IMR-90 (cell line): ENCODE results near the gene NEURL2. TPM values are rescaled to one million over a fixed set of nuclear protein-coding genes. Genes with fewer than 3 reads are reported as not detected.

ENCODE experiments used
- ATAC-seq: fragments of 200-7000 bp; cut with Tn5 transposase; 2 replicates; pipeline ENCODE4 v1.9.1; 2020; ENCODE audit warnings: low read depth, mild to moderate bottlenecking, moderate library complexity
- BruUV-seq: library from RNA; stranded (reverse); fragments of 400-500 nt; replicated peaks from 2 replicates; lab custom pipeline; 2021; lab: Mats Ljungman, UMichigan
- CTCF ChIA-PET: fragments of 300-600 bp; formaldehyde crosslinking; extraction: SDS; loops from one replicate; lab custom pipeline; 2021; ENCODE audit warnings: antibody characterized with exemption; lab: Yijun Ruan, JAX
- POLR2A ChIA-PET: fragments of 300-600 bp; sonication (Branson Sonifier 250); formaldehyde crosslinking; loops from one replicate; lab custom pipeline; 2022; ENCODE audit warnings: antibody characterized with exemption; ENCODE audit not compliant: unreplicated experiment; lab: Charles Lee
- DNase-seq: peaks from one replicate; pipeline ENCODE4 v3.0.0; 2013
- H2AFZ ChIP-seq: replicated peaks from 2 replicates; pipeline ENCODE3; 2013; ENCODE audit warnings: low read length, mild to moderate bottlenecking; ENCODE audit not compliant: poor library complexity
- H2AK5ac ChIP-seq: 2 replicates; pipeline ENCODE4 v1.6.1; 2013; ENCODE audit warnings: low read depth, low read length, inconsistent platforms
- H2AK9ac ChIP-seq: replicated peaks from 2 replicates; pipeline ENCODE3; 2013; ENCODE audit warnings: mild to moderate bottlenecking, low read depth, low read length, moderate library complexity; ENCODE audit not compliant: poor library complexity
- H2BK120ac ChIP-seq: 2 replicates; pipeline ENCODE4 v1.6.1; 2013; ENCODE audit warnings: low read depth, low read length, inconsistent platforms
- H2BK15ac ChIP-seq: 3 replicates; pipeline ENCODE4 v1.6.1; 2013; ENCODE audit warnings: low read depth, low read length, inconsistent platforms
- H2BK20ac ChIP-seq: 2 replicates; pipeline ENCODE4 v1.6.1; 2013; ENCODE audit warnings: low read depth, mild to moderate bottlenecking, inconsistent platforms, low read length, moderate library complexity
- H2BK5ac ChIP-seq: 2 replicates; pipeline ENCODE4 v1.6.1; 2013; ENCODE audit warnings: mild to moderate bottlenecking, low read depth, low read length, inconsistent platforms; ENCODE audit not compliant: poor library complexity, severe bottlenecking
- H3K14ac ChIP-seq: replicated peaks from 2 replicates; pipeline ENCODE4 v1.6.1; 2013; ENCODE audit warnings: low read depth, low read length, inconsistent platforms
- H3K18ac ChIP-seq: 2 replicates; pipeline ENCODE4 v1.6.1; 2013; ENCODE audit warnings: low read depth, low read length, control low read depth
- H3K23ac ChIP-seq: 2 replicates; pipeline ENCODE4 v1.6.1; 2013; ENCODE audit warnings: low read depth, low read length, inconsistent platforms
- H3K27ac ChIP-seq: 2 replicates; pipeline ENCODE4 v1.5.1; 2013; ENCODE audit warnings: mild to moderate bottlenecking, control low read depth, low read length; ENCODE audit not compliant: insufficient read depth
- H3K27me3 ChIP-seq: 2 replicates; pipeline ENCODE4 v1.6.1; 2013; ENCODE audit warnings: low read length; ENCODE audit not compliant: control insufficient read depth, insufficient read depth
- H3K36me3 ChIP-seq: 2 replicates; pipeline ENCODE4 v1.6.1; 2013; ENCODE audit warnings: low read length, mixed read lengths; ENCODE audit not compliant: control insufficient read depth, insufficient read depth
- H3K4ac ChIP-seq: 2 replicates; pipeline ENCODE4 v1.6.1; 2013; ENCODE audit warnings: low read depth, low read length, inconsistent platforms
- H3K4me1 ChIP-seq: 2 replicates; pipeline ENCODE4 v1.6.1; 2013; ENCODE audit warnings: low read length, mixed read lengths; ENCODE audit not compliant: control insufficient read depth, insufficient read depth
- H3K4me2 ChIP-seq: 2 replicates; pipeline ENCODE4 v1.6.1; 2013; ENCODE audit warnings: low read depth, mild to moderate bottlenecking, control low read depth, low read length, moderate library complexity
- H3K4me3 ChIP-seq: 2 replicates; pipeline ENCODE4 v1.5.1; 2013; ENCODE audit warnings: low read depth, mild to moderate bottlenecking, control low read depth, low read length, moderate library complexity; ENCODE audit not compliant: insufficient read depth
- H3K56ac ChIP-seq: 2 replicates; pipeline ENCODE4 v1.6.1; 2013; ENCODE audit warnings: low read length, inconsistent platforms; ENCODE audit not compliant: insufficient read depth; ENCODE audit errors: extremely low read depth
- H3K79me1 ChIP-seq, 2 experiments: 2 replicates each; pipeline ENCODE4 v1.6.1; 2013; ENCODE audit warnings: low read length in 2 of 2, inconsistent platforms in 1 of 2, low read depth in 1 of 2
- H3K9ac ChIP-seq: 2 replicates; pipeline ENCODE4 v1.6.1; 2013; ENCODE audit warnings: low read depth, low read length, control low read depth
- H3K9me1 ChIP-seq: 2 replicates; pipeline ENCODE4 v1.6.1; 2013; ENCODE audit warnings: low read length, inconsistent platforms; ENCODE audit not compliant: insufficient read depth
- H3K9me3 ChIP-seq: 2 replicates; pipeline ENCODE4 v1.6.1; 2013; ENCODE audit warnings: low read length; ENCODE audit not compliant: control insufficient read depth, insufficient read depth
- H4K20me1 ChIP-seq: 2 replicates; pipeline ENCODE4 v1.6.1; 2013; ENCODE audit warnings: low read length, inconsistent platforms; ENCODE audit not compliant: insufficient read depth
- H4K5ac ChIP-seq: 2 replicates; pipeline ENCODE4 v1.6.1; 2013; ENCODE audit warnings: mild to moderate bottlenecking, low read depth, low read length, control low read depth
- H4K8ac ChIP-seq, 2 experiments: 2 replicates each; pipeline ENCODE4 v1.6.1; 2013; ENCODE audit warnings: low read depth in 2 of 2, low read length in 2 of 2, control low read depth in 1 of 2, inconsistent platforms in 1 of 2
- H4K91ac ChIP-seq: 2 replicates; pipeline ENCODE4 v1.6.1; 2013; ENCODE audit warnings: low read depth, low read length, inconsistent platforms; ENCODE audit not compliant: insufficient read depth
- RAD21 ChIP-seq: IDR thresholded peaks from 2 replicates; pipeline ENCODE4 v1.6.1; 2012; ENCODE audit warnings: low read length, improper control_type of control experiment
- RFX5 ChIP-seq: IDR thresholded peaks from 2 replicates; pipeline ENCODE4 v1.8.0; 2012; ENCODE audit warnings: low read depth, mild to moderate bottlenecking, low read length, moderate library complexity
- WGBS, 2 experiments: methylation state at CpG; one replicate each; pipeline versions ENCODE4 v1.1.5 to v1.1.7; 2013; ENCODE audit warnings: missing lambda C conversion rate in 2 of 2; ENCODE audit not compliant: insufficient read length in 1 of 2; ENCODE audit errors: extremely low coverage in 2 of 2; 5-methylcytosine and 5-hydroxymethylcytosine counted together
- dilution Hi-C: fragments of 300-500 bp; cut with HindIII; formaldehyde crosslinking; loops from one replicate; pipeline ENCODE4 v1.14.3; 2018; ENCODE audit warnings: low sequenced_read_pairs; ENCODE audit not compliant: unreplicated experiment
- in situ Hi-C: fragments of 300-500 bp; cut with MboI; formaldehyde crosslinking; loops from 3 replicates; pipeline ENCODE4 v1.14.3; 2019; ENCODE audit warnings: low sequenced_read_pairs, inconsistent platforms, mixed read lengths
- intact Hi-C: fragments of 100-400 bp; cut with micrococcal nuclease; formaldehyde crosslinking; loops from 2 replicates; pipeline ENCODE4 v1.10.0; 2022
- polyA plus RNA-seq, 3 experiments: library from polyadenylated mRNA; depleted of rRNA; stranded (reverse); fragments of >200 nt; gene quantifications; 2 replicates each; pipeline ENCODE4 v1.2.3, GENCODE V29; 2012; ENCODE audit warnings: low replicate concordance in 1 of 3
- total RNA-seq: library from RNA; depleted of rRNA; stranded (reverse); fragments of >200 nt; gene quantifications from 2 replicates; pipeline ENCODE4 v1.2.3, GENCODE V29; 2012
- TF ChIP-seq, protein P1 (sequence below): conservative IDR thresholded peaks from 2 replicates; pipeline ENCODE4 v1.5.1; 2012; ENCODE audit warnings: mild to moderate bottlenecking, low read depth, low read length, improper control_type of control experiment
- TF ChIP-seq, protein P2 (sequence below): fragments of 150-350 bp; IDR thresholded peaks from 2 replicates; pipeline ENCODE4 v1.6.1; 2017; ENCODE audit warnings: mild to moderate bottlenecking, antibody characterized with exemption, low read length, low read depth

NEURL2 gene
- total and polyA plus RNA-seq, 2 of the 4 experiments (the other 2 are of a cell fraction) = 1.1 to 2.5 TPM

DNA sequence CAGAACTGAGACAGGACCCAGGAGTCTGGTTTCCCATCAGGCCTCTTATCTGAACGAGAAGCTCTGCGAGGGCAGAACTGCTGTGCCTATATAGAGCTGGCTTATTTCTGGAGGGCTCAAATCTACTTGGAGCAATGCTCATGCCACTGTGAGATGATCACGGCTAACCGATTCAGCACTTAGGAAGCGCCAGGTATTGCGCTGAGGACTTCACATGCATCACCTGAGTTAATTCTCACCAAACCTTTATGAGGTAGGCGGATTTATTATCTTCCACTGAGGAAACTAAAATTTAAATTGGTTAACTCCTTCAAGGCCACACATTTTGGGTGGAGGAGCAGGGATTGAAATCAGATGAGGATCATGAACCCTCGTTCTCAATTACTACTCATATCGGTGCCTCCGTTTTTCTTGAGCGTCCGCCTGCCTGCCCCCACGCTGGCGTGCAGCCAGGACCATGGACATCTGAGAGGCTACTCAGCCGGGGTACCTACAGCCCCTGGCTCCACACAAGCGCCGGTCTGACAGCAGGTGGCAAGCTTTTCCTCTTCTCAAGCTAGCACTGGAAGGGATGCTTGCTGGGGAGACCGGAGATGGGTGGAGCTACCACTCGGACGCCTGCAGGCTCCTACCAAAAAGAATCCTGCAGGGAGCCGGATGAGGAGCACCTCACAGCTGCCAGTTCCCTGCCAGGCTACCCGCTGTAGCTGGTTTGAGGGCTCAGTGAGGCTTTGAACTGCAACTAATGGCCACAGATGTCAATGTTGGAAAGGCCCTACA, 42.4 kb upstream of the NEURL2 start:
- Histone ChIP-seq H2BK15ac (no peak overlapping the region), H3K36me3 (peaks cover 6% of the 10 kb centered on the region), H3K14ac (peak overlapping the region; percentile 99), H4K20me1 (peaks cover 19% of the 10 kb centered on the region), H3K4me2 (peak overlapping the region; percentile 97), H3K9me3 (no peaks in the 10 kb centered on the region), H3K27ac (peak overlapping the region; percentile 99), H3K79me1 (peaks cover 30 to 64% of the 10 kb centered on the region in 2 experiments), H4K5ac (peak overlapping the region; percentile 98; the same call in 1 of the 2 replicates), H3K4me3 (peak overlapping the region; percentile 85), H3K9ac (peak overlapping the region; percentile 99), H2AK5ac (peak overlapping the region; percentile 99; the same call in 1 of the 2 replicates), H3K4ac (peak overlapping the region; percentile 100), H4K91ac (peak overlapping the region; percentile 100), H2AFZ (peak overlapping the region; percentile 99), H2BK5ac (peak overlapping the region; percentile 100), H2BK120ac (no peak overlapping the region), H3K9me1 (0 out of 2 replicates have a peak, but pooled peaks cover 4% of the 10 kb centered on the region), H2BK20ac (no peak overlapping the region), H3K56ac (peak overlapping the region; percentile 82; the same call in 1 of the 2 replicates), H3K4me1 (peaks cover 5% of the 10 kb centered on the region), H3K18ac (peak overlapping the region; percentile 96; the same call in 1 of the 2 replicates), H2AK9ac (peak overlapping the region; percentile 100), H3K23ac (peak overlapping the region; percentile 78), H3K27me3 (no peaks in the 10 kb centered on the region), H4K8ac (peak overlapping the region; percentile 98 to 100)
- ATAC-seq = peak; percentile 11
- in situ Hi-C loops = no loop called here
- dilution Hi-C loops = no loop called here
- ChIA-PET POLR2A (interaction anchor here (0.5 to 1.1 kb wide), 4 partner anchors 11 to 66 kb away, joined by 3 to 5 read pairs (median 4); no protein-coding TSS in a partner anchor), CTCF (interaction anchor here (1.5 kb wide), 1 partner anchor 41 kb away, joined by 6 read pairs; no protein-coding TSS in a partner anchor)
- intact Hi-C loops = loop anchor here (2.0 to 10.0 kb wide), 3 partner anchors 43 to 99 kb away; partner anchors contain the start of genes ACOT8, CTSA, NEURL2 and SNX21
- TSS peak; percentile 38 for BruUV-seq
- WGBS, 2 experiments = 1% methylated on average over 13 of the region's 22 CpGs; no CpG with 5 or more reads in 1 of the 2 experiments
- peak; percentile 73 for DNase-seq
- TF ChIP-seq, protein P1, sequence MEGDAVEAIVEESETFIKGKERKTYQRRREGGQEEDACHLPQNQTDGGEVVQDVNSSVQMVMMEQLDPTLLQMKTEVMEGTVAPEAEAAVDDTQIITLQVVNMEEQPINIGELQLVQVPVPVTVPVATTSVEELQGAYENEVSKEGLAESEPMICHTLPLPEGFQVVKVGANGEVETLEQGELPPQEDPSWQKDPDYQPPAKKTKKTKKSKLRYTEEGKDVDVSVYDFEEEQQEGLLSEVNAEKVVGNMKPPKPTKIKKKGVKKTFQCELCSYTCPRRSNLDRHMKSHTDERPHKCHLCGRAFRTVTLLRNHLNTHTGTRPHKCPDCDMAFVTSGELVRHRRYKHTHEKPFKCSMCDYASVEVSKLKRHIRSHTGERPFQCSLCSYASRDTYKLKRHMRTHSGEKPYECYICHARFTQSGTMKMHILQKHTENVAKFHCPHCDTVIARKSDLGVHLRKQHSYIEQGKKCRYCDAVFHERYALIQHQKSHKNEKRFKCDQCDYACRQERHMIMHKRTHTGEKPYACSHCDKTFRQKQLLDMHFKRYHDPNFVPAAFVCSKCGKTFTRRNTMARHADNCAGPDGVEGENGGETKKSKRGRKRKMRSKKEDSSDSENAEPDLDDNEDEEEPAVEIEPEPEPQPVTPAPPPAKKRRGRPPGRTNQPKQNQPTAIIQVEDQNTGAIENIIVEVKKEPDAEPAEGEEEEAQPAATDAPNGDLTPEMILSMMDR = peak; percentile 28; the same call in 1 of the 2 replicates
- TF ChIP-seq RFX5 = no peak
- TF ChIP-seq RAD21 = peak; percentile 28; the same call in 1 of the 2 replicates
- TF ChIP-seq, protein P2, sequence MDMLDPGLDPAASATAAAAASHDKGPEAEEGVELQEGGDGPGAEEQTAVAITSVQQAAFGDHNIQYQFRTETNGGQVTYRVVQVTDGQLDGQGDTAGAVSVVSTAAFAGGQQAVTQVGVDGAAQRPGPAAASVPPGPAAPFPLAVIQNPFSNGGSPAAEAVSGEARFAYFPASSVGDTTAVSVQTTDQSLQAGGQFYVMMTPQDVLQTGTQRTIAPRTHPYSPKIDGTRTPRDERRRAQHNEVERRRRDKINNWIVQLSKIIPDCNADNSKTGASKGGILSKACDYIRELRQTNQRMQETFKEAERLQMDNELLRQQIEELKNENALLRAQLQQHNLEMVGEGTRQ = no peak
